Nephron (organoid): ENCODE data around the gene PEX11B.

Source experiments
- H3K27ac Mint-ChIP-seq, 3 experiments: 2 replicates each; pipeline ENCODE4 v1.8.0; 2020; ENCODE audit warnings: mixed read lengths in 3 of 3, mild to moderate bottlenecking in 2 of 3, moderate library complexity in 1 of 3
- H3K27me3 Mint-ChIP-seq: 2 replicates; pipeline ENCODE4 v1.8.0; 2021; ENCODE audit warnings: low read depth, mild to moderate bottlenecking, moderate library complexity, mixed read lengths
- H3K36me3 Mint-ChIP-seq: 2 replicates; pipeline ENCODE4 v1.8.0; 2020; ENCODE audit warnings: low read depth, mixed read lengths
- H3K4me1 Mint-ChIP-seq: 2 replicates; pipeline ENCODE4 v1.8.0; 2020; ENCODE audit warnings: mixed read lengths
- H3K4me3 Mint-ChIP-seq, 3 experiments: 2 replicates each; pipeline ENCODE4 v1.8.0; 2020; ENCODE audit warnings: mild to moderate bottlenecking in 3 of 3, mixed read lengths in 3 of 3, moderate library complexity in 2 of 3
- H3K9me3 Mint-ChIP-seq: 2 replicates; pipeline ENCODE4 v1.8.0; 2020; ENCODE audit warnings: mixed read lengths
- CTCF ChIP-seq, 3 experiments: fragments of 200-600 bp; sonication (generic); IDR thresholded peaks; one replicate each; pipeline ENCODE4 v1.5.0; 2021; ENCODE audit warnings: antibody characterized with exemption in 3 of 3; ENCODE audit not compliant: unreplicated experiment in 3 of 3

The PEX11B gene

GRCh38 chr1:145918992-145919939 lies 749 bp upstream of the PEX11B start:
- Mint-ChIP-seq H3K9me3 (no peaks in the 10 kb centered on the region), H3K27me3 (no peaks in the 10 kb centered on the region), H3K4me1 (peaks cover 21% of the 10 kb centered on the region), H3K27ac (peak overlapping the region; percentile 97 to 99 (median 99)), H3K36me3 (peaks cover 32% of the 10 kb centered on the region), H3K4me3 (peak overlapping the region; percentile 92 to 98 (median 97))
- no peak for TF ChIP-seq CTCF (IDR thresholded peaks at IDR 0.05; ENCODE audit: unreplicated experiment in 3 of 3)

- Mint-ChIP-seq H3K27me3 (no peaks in the 10 kb centered on the region), H3K27ac (peak overlapping the region; percentile 97 to 99 (median 99)), H3K4me3 (peak overlapping the region; percentile 92 to 98 (median 97)), H3K9me3 (no peaks in the 10 kb centered on the region), H3K4me1 (peaks cover 21% of the 10 kb centered on the region), H3K36me3 (peaks cover 36% of the 10 kb centered on the region)
- TF ChIP-seq CTCF (IDR thresholded peaks at IDR 0.05; ENCODE audit: unreplicated experiment in 3 of 3) = no peak
Observed at GRCh38 chr1:145917595-145917994, 922 bp downstream of the PEX11B start.

GRCh38 chr1:145916745-145917144 lies 1.8 kb downstream of the PEX11B start:
- H3K9me3 Mint-ChIP-seq = no peaks in the 10 kb centered on the region
- H3K27ac Mint-ChIP-seq = peak overlapping the region in 1 of 3 experiments; percentile 56
- H3K4me1 Mint-ChIP-seq = peaks cover 21% of the 10 kb centered on the region
- no peak for TF ChIP-seq CTCF (IDR thresholded peaks at IDR 0.05; ENCODE audit: unreplicated experiment in 3 of 3)
- peaks cover 44% of the 10 kb centered on the region for H3K36me3 Mint-ChIP-seq
- H3K27me3 Mint-ChIP-seq = no peaks in the 10 kb centered on the region
- H3K4me3 Mint-ChIP-seq = peak overlapping the region; percentile 92 to 98 (median 97)

- TF ChIP-seq CTCF (IDR thresholded peaks at IDR 0.05; ENCODE audit: unreplicated experiment in 3 of 3) = no peak
- H3K9me3 Mint-ChIP-seq = no peaks in the 10 kb centered on the region
Observed at GRCh38 chr1:145912128-145912641, 6.3 kb downstream of the PEX11B start.

GRCh38 chr1:145908653-145909052 lies 9.9 kb downstream of the PEX11B start:
- peaks cover 6% of the 10 kb centered on the region for H3K4me1 Mint-ChIP-seq
- no peak overlapping the region for H3K4me3 Mint-ChIP-seq
- peaks cover 24% of the 10 kb centered on the region for H3K36me3 Mint-ChIP-seq
- TF ChIP-seq CTCF (IDR thresholded peaks at IDR 0.05; ENCODE audit: unreplicated experiment in 3 of 3) = no peak
- H3K27me3 Mint-ChIP-seq = no peaks in the 10 kb centered on the region
- no peak overlapping the region for H3K27ac Mint-ChIP-seq
- no peaks in the 10 kb centered on the region for H3K9me3 Mint-ChIP-seq

More at GRCh38 chr1:145912128-145912641, 6.3 kb downstream of the PEX11B start:
- no peak overlapping the region for H3K4me3 Mint-ChIP-seq
- no peaks in the 10 kb centered on the region for H3K27me3 Mint-ChIP-seq
- H3K36me3 Mint-ChIP-seq = peaks cover 52% of the 10 kb centered on the region
- H3K27ac Mint-ChIP-seq = no peak overlapping the region
- H3K4me1 Mint-ChIP-seq = peaks cover 11% of the 10 kb centered on the region
